ENCODE results near the gene HJV. TPM values are rescaled to one million over a fixed set of nuclear protein-coding genes. Genes with fewer than 3 reads are reported as not detected.
A peak's percentile ranks its signal among the peaks of the same experiment; 100 is the strongest.
"Not testable (repeated sequence)": the region's sequence is repeated elsewhere in the genome, so short reads cannot be mapped to it uniquely, and the experiment has no call there.

The HJV gene
- total RNA-seq, 1 experiment from 2014 or later = not detected

DNA sequence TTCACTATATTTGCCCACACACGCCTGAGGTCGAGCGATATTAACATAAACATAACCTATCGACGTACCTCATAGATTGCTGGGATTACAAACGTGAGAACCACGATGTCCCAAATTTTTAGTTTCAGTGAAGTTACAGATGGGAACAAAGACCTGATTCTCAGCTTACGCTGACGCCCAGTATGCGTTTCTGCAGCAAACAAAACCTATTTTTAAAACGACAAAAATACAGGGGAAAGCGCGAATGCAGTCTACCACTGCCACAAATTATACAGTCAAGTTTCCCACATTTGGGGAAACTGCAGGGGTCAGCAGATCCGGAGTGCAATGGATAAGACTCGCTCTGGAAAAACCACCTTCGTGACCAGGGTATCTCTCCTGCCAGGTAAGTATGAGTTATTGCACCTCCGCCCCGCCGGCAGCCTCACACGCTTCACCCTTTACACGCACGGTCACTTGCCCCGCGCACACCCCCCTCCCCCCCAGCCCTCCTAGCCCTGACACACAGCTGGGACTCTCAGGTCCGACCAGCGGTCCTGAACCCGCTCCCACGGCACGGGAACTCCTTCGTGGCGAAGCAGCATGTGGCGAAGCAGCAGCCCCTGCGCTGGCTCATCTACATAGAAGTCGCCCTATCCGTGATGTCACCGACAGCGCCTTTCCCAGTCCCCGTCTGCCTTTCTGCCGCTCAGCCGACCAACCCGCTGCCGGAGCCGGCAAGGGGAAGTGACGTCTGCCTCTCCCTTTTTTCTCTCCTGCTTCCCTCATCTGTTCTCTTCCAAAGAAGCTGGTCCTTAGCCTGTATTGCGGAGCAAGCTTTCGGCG, 30.5 kb upstream of the HJV start:
- peak overlapping the region; percentile 61 to 80 for H3K4me3 Mint-ChIP-seq
- not testable (repeated sequence) for H3K9me3 Mint-ChIP-seq

More for the DNA sequence above, 30.5 kb upstream of the HJV start:
- H3T11ph ChIP-seq (ENCODE audit: low read length); H4K8ac ChIP-seq (replicated peaks; ENCODE audit: insufficient read length, low read depth, low read length); H3K27me3 ChIP-seq (ENCODE audit: insufficient read depth, low read length); H4K20me1 ChIP-seq (ENCODE audit: control insufficient read depth, insufficient read depth, insufficient read length); H3K4ac ChIP-seq (ENCODE audit: low read depth, low read length); H3K23me2 ChIP-seq (ENCODE audit: insufficient read length, low read depth, low read length, poor library complexity, severe bottlenecking); H3K79me2 ChIP-seq (ENCODE audit: insufficient read depth, low read length); H2BK20ac ChIP-seq (ENCODE audit: low read depth, low read length, poor library complexity, severe bottlenecking); H3K4me1 ChIP-seq (ENCODE audit: insufficient read depth, low read length); H4K5ac ChIP-seq (ENCODE audit: insufficient read length, low read depth, low read length); H2AFZ ChIP-seq (ENCODE audit: low read length); H3K9me3 ChIP-seq (ENCODE audit: control insufficient read depth, low read depth, low read length); H3K23ac ChIP-seq (ENCODE audit: insufficient read length, low read depth, low read length); H2AK5ac ChIP-seq (ENCODE audit: insufficient read length, low read length); H3K79me1 ChIP-seq (ENCODE audit: insufficient read depth, low read depth, low read length, poor library complexity, severe bottlenecking); H2BK12ac ChIP-seq (ENCODE audit: insufficient read length, low read depth, low read length); H2BK15ac ChIP-seq (ENCODE audit: low read depth, low read length); H4K91ac ChIP-seq (ENCODE audit: insufficient read length, low read depth, low read length); H3K27me3 Mint-ChIP-seq (ENCODE audit: low read depth); H3K36me3 Mint-ChIP-seq (ENCODE audit: insufficient read depth in 1 of 3, low read depth in 3 of 3); H3K56ac ChIP-seq (ENCODE audit: insufficient read length, low read depth, low read length): not testable (repeated sequence)
- peak overlapping the region; percentile 40 for H3K9ac ChIP-seq (ENCODE audit: extremely low read depth, insufficient read length, low read length)
- H3K18ac ChIP-seq (ENCODE audit: insufficient read length, low read depth, low read length) = peak overlapping the region; percentile 83
- H3K27ac Mint-ChIP-seq = peak overlapping the region; percentile 100
- H3K4me1 Mint-ChIP-seq = peaks cover 8 to 14% of the 10 kb centered on the region in 2 experiments
- peak overlapping the region; percentile 11 for H3K4me2 ChIP-seq (ENCODE audit: insufficient read depth, insufficient read length, low read length)
- no CpG with 5 or more reads among the region's 47 CpGs for WGBS (ENCODE audit: extremely low coverage, insufficient read length, low lambda C conversion rate)
- DNase-seq = peak; percentile 94
- H3K14ac ChIP-seq (ENCODE audit: insufficient read depth, low read length) = peak overlapping the region; percentile 72; the same call in 1 of the 2 replicates
- peak overlapping the region; percentile 54 for H3K27ac ChIP-seq (ENCODE audit: insufficient read length, low read depth, low read length)
- peak overlapping the region; percentile 87 for H2BK120ac ChIP-seq (ENCODE audit: low read depth, low read length, poor library complexity, severe bottlenecking)
- H2BK5ac ChIP-seq (ENCODE audit: insufficient read length, low read length) = peak overlapping the region; percentile 90

Measured in H9 (cell line).